ENCODE data around the gene PRKCB. TPM values are rescaled to one million over a fixed set of nuclear protein-coding genes. Genes with fewer than 3 reads are reported as not detected.
A peak's percentile ranks its signal among the peaks of the same experiment; 100 is the strongest.

The PRKCB gene
- total RNA-seq, 1 donor from 2014 or later, result 1.7 TPM

GRCh38 chr16:23859713-23860269, 24.0 kb downstream of the PRKCB start:
- intact Hi-C loops (cut with DNase I), result no loop called here
- ATAC-seq (ENCODE audit: poor library complexity), result no peak
- DNase-seq, result no peak

- DNase-seq (no peak), ATAC-seq (ENCODE audit: poor library complexity) (no peak)
- intact Hi-C loops (cut with DNase I), result no loop called here
Measured at GRCh38 chr16:23861874-23862273, 26.1 kb downstream of the PRKCB start.

GRCh38 chr16:23862556-23862955, 26.8 kb downstream of the PRKCB start:
- DNase-seq, result no peak
- intact Hi-C loops (cut with DNase I), result no loop called here
- no peak for ATAC-seq (ENCODE audit: poor library complexity)

GRCh38 chr16:23863511-23864422, 28.0 kb downstream of the PRKCB start:
- DNase-seq, result no peak
- intact Hi-C loops (cut with DNase I), result no loop called here
- ATAC-seq (ENCODE audit: poor library complexity), result peak; percentile 36

- DNase-seq, result no peak
- no peak for ATAC-seq (ENCODE audit: poor library complexity)
- intact Hi-C loops (cut with DNase I), result no loop called here
Measured at GRCh38 chr16:23865853-23866252, 30.1 kb downstream of the PRKCB start.

DNA sequence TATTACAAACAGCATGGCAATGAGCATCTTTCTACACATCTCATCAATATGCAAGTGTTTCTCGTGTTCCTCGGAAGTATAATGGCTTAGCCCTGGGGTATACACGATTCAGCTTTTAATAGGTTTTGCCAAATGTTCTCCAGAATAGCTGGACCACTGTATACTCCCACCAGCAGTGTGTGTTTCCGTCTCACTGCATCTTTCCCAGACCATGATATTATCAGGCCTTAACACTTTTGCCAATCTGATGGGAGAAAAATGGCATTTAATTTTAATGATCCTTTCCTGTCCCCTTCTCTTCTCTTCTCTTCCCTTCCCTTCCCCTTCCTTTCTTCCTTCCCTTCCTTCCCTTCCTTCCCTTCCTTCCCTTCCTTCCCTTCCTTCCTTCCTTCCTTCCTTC, 30.8 kb downstream of the PRKCB start:
- ATAC-seq (ENCODE audit: poor library complexity), result no peak
- intact Hi-C loops (cut with DNase I), result no loop called here
- DNase-seq, result no peak

DNA sequence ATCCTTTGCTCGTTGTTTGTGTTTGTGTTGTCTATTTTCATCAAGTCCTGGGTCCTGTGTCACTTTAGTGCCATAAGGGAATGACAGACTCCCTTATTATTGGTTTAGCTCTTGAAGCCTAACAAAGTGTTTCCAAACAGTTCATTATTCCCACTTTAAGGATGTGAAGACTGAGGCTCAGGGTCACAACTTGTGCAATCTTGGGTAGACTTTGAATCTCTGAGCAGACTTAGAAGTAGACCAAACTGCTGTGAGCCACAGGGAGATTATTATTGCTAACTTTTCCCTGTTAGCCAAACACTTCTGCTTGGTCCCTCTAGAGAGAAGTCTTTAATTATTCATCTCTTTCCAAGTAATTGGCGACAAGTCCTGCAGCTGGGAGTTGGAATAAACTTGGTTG, 31.8 kb downstream of the PRKCB start:
- DNase-seq (no peak), ATAC-seq (ENCODE audit: poor library complexity) (no peak)
- intact Hi-C loops (cut with DNase I), result no loop called here

- ATAC-seq (ENCODE audit: poor library complexity), result no peak
- intact Hi-C loops (cut with DNase I), result no loop called here
- DNase-seq, result no peak
Measured at GRCh38 chr16:23868136-23868535, 32.4 kb downstream of the PRKCB start.

DNA sequence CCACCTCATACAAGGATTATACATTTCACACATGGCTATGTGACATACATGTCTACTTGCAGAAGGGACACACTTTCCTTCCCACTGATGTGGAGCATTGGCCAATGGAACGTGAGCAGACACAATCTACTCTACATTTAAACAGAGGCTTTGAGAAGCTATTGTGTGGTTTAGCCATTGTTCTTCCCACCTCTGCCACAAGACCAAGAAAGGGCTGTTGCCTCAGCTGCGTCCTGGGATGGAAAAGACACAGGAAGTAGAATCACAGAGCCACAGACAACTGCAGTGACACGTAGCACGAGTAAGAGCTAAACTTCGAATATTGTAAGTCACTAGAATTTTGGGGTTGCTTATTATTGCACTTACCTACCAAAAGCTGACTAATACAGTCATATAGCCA, 33.3 kb downstream of the PRKCB start:
- ATAC-seq (ENCODE audit: poor library complexity) (no peak), DNase-seq (no peak)
- intact Hi-C loops (cut with DNase I), result no loop called here

DNA sequence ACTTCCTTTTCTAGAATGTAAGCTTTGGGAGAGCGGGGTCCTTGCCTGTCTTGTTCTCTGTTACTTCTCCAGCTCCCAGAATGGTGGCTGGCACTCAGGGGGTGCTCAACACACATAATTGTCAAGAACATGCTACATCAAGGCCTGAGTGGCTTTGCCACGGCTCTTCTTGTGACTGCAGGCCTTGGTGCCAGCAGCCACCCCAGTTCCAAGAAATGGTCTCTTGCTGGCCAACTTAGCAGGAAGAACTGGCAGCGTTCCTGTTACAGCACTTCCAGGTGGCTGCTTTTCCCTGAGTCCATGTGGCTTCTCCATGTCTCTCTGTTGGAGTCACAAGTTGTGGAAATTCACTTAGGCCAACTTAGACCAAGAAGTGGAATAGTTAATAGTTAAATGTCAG, 36.1 kb downstream of the PRKCB start:
- no peak for ATAC-seq (ENCODE audit: poor library complexity)
- no peak for DNase-seq
- intact Hi-C loops (cut with DNase I), result no loop called here

- DNase-seq, result no peak
- no peak for ATAC-seq (ENCODE audit: poor library complexity)
- intact Hi-C loops (cut with DNase I), result no loop called here
Measured at GRCh38 chr16:23874613-23875294, 39.0 kb downstream of the PRKCB start.

DNA sequence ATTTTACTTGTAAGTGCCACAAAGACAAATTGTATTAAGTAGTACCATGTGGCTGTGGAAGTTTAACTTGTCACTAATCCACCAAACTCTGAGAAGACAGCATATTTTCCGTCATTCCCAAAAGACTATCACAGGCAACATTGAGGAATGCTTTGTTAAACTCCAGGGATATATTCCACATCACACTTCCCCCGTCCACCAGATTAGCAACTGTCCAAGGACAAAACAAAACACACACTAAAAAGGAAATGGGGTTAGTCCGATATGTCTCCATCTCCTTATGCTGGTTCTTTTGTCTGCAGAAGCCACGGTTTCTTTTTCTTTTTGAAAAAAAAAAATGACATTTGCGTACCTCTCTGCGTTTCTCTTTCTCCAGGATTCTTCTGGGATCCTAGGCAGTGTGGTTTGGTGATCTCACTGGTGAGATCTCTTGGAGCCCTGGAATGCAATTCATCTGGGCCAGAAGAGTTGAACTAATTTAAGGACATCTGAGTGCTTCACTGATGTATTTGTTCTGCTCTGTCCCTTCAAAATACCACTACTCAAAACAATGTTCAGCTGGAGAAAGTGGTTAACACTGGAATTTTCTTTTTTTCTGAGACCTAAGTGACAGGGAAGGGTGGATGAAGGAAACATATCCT, 40.6 kb downstream of the PRKCB start:
- no peak for DNase-seq
- intact Hi-C loops (cut with DNase I), result no loop called here

GRCh38 chr16:23877107-23878070, 41.6 kb downstream of the PRKCB start:
- intact Hi-C loops (cut with DNase I), result no loop called here
- no peak for DNase-seq
- no peak for ATAC-seq (ENCODE audit: poor library complexity)

More for the DNA sequence above, 40.6 kb downstream of the PRKCB start:
- no peak for ATAC-seq (ENCODE audit: poor library complexity)

DNA sequence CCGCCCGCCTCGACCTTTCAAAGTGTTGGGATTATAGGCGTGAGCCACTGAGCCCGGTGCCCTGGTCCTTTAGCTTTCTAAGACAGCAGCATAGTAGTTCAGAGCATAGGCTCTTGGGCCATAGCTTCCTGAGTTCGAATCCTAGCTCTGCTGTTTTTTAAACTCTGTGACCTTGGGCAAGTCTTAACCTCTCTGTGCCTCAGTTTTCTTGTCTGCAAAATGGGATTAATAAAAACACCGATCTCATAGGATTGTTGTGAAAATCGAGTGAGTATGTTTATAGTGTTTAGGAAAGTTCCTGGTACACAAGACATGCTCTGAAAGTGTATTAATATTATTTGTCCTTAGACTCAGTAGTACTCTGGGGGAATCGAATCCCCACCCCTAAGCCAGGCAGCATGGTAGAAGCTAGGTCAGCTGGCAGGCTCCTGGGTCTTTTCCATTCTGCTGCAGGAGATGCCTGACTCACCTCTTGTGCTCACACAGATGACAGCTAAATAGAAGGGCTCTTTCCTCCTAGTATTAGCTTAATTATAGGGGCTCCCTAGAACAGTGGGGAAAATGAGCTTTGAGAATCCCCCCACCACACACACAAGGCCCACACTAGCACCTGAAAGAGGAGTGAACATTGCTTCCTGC, 44.1 kb downstream of the PRKCB start:
- intact Hi-C loops (cut with DNase I), result no loop called here
- ATAC-seq (ENCODE audit: poor library complexity) (no peak), DNase-seq (no peak)

GRCh38 chr16:23889189-23889588, 53.4 kb downstream of the PRKCB start:
- DNase-seq (no peak), ATAC-seq (ENCODE audit: poor library complexity) (no peak)
- intact Hi-C loops (cut with DNase I), result no loop called here

DNA sequence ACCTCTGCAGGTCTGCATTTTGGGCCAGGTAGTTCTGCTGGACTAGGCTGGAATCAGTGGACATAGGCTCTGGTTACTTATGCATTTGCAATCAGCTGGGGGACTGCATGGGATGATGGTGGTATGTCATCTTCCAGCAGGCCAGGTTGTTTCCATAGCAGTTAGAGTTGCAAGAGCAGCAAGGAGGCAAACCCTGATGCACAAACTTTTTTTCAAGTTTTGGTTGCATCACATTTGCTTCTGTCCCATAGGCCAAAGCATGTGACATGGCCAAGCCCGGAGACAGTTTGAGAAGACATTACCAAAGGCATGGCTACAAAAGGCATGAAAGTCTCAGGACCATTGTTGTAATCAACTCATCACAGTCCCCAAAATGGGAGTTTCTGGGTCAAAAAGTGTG, 58.2 kb downstream of the PRKCB start:
- no peak for ATAC-seq (ENCODE audit: poor library complexity)
- intact Hi-C loops (cut with DNase I), result no loop called here
- no peak for DNase-seq

DNA sequence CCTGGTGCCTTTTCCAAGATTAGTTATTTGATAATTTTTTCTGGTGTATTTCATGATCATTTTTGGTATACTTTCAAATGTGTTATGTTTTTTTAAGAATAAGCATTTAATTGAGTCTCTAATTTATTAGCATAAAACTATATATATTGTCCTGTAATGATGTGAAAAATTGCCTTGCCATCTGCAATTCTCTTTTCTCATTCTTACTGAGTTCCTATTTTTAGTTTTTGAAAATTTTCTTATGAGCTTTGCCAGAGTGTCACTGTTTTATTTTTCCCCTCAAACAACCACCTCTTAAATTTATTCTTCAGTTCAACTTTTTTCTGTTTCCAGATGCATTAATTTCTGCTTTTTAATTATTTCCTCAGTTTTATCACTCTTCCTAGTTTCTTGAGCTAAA, 59.3 kb downstream of the PRKCB start:
- ATAC-seq (ENCODE audit: poor library complexity) (no peak), DNase-seq (no peak)
- intact Hi-C loops (cut with DNase I), result no loop called here
